Measurements from ENCODE around the gene TMIE.

DNA sequence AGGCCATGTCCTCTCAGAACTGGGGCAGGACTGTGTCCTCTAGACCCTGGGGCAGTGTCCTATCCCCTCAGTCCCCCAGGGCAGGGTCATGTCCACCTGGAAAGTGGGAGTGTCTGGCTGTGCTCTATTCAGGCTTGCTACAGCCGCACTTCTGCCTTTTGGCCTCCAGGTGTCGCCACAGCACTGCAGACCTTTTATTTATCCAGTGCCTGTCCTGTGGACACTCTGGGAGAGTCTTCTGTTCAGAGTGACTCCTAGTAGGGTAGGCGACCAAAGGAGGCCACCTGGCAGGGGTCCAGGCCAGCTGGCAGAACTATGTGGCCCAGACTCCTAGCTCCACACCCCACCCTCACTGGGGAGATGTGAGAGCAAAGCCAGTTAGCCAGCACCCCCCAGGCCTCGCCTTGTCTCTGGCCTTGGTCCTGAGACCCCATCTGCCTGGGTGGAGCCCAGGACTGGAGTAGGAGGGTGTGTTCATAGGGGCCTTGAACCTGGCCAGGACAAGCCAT lies 3.9 kb downstream of the TMIE start:
- no peak for TF ChIP-seq EZH2 (IDR thresholded peaks at IDR 0.05; ENCODE audit: low read length, missing control alignments)
- TF ChIP-seq, protein P1, sequence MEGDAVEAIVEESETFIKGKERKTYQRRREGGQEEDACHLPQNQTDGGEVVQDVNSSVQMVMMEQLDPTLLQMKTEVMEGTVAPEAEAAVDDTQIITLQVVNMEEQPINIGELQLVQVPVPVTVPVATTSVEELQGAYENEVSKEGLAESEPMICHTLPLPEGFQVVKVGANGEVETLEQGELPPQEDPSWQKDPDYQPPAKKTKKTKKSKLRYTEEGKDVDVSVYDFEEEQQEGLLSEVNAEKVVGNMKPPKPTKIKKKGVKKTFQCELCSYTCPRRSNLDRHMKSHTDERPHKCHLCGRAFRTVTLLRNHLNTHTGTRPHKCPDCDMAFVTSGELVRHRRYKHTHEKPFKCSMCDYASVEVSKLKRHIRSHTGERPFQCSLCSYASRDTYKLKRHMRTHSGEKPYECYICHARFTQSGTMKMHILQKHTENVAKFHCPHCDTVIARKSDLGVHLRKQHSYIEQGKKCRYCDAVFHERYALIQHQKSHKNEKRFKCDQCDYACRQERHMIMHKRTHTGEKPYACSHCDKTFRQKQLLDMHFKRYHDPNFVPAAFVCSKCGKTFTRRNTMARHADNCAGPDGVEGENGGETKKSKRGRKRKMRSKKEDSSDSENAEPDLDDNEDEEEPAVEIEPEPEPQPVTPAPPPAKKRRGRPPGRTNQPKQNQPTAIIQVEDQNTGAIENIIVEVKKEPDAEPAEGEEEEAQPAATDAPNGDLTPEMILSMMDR (conservative IDR thresholded peaks at IDR 0.05 in 1 of 2, IDR thresholded peaks at IDR 0.05 in 1 of 2; ENCODE audit: low read depth in 1 of 2, low read length in 2 of 2): peak; percentile 88 to 95

Data from fibroblast of lung (primary cell).